ENCODE results near the gene BMPER.

GRCh38 chr7:34041707-34042106 lies 136.4 kb downstream of the BMPER start:
- TF ChIP-seq POLR2AphosphoS5 (IDR thresholded peaks at IDR 0.05; ENCODE audit: borderline replicate concordance, low read depth, low read length) (no peak), EZH2 (IDR thresholded peaks at IDR 0.05) (no peak), FOXP2 (optimal IDR thresholded peaks at IDR 0.05; ENCODE audit: control extremely low read depth, extremely low read length, insufficient read depth) (no peak)

Measured in SK-N-MC (cell line).